Activated T-cell treated with anti-CD3 and anti-CD28 coated beads, Interleukin-2, amount 50 U/mL, for 4 hours (primary cell): ENCODE data around the gene MAPK11. TPM values are rescaled to one million over a fixed set of nuclear protein-coding genes. Genes with fewer than 3 reads are reported as not detected.

ENCODE experiments used
- ATAC-seq, 2 donors: fragments of 200-7000 bp; cut with Tn5 transposase; one replicate each; pipeline ENCODE4 v1.10.0; 2021
- DNase-seq: peaks from one replicate; pipeline ENCODE4 v3.0.0-alpha.2; 2020
- H3K27me3 Mint-ChIP-seq: one replicate; pipeline ENCODE4 v1.8.0; 2021; ENCODE audit warnings: low read depth, mixed read lengths
- H3K36me3 Mint-ChIP-seq: one replicate; pipeline ENCODE4 v1.8.0; 2022; ENCODE audit warnings: mixed read lengths; ENCODE audit not compliant: insufficient read depth
- H3K4me1 Mint-ChIP-seq: one replicate; pipeline ENCODE4 v1.8.0; 2021; ENCODE audit warnings: low read depth, mixed read lengths
- H3K4me3 Mint-ChIP-seq: one replicate; pipeline ENCODE4 v1.8.0; 2021; ENCODE audit warnings: mild to moderate bottlenecking, moderate library complexity, mixed read lengths
- H3K9me3 Mint-ChIP-seq: one replicate; pipeline ENCODE4 v1.8.0; 2021; ENCODE audit warnings: mixed read lengths
- total RNA-seq, 3 donors: library from RNA; stranded (reverse); gene quantifications; one replicate each; pipeline ENCODE4 v1.2.1, GENCODE V29; 2021

MAPK11 gene
- total RNA-seq, 3 donors from 2014 or later, result 9.4 to 10.1 (median 9.8) TPM

- ATAC-seq (no peak), DNase-seq (no peak)
- Mint-ChIP-seq H3K36me3 (no peaks in the 10 kb centered on the region), H3K4me1 (peaks cover 8% of the 10 kb centered on the region), H3K4me3 (no peak overlapping the region), H3K9me3 (no peaks in the 10 kb centered on the region), H3K27me3 (peaks cover 26% of the 10 kb centered on the region)
These were observed 11.6 kb downstream of the MAPK11 start for GRCh38 chr22:50258361-50259292.

- Mint-ChIP-seq H3K4me3 (no peak overlapping the region), H3K9me3 (no peaks in the 10 kb centered on the region), H3K36me3 (no peaks in the 10 kb centered on the region), H3K27me3 (peaks cover 22% of the 10 kb centered on the region), H3K4me1 (peaks cover 8% of the 10 kb centered on the region)
- ATAC-seq (no peak), DNase-seq (no peak)
These were observed 12.5 kb downstream of the MAPK11 start for GRCh38 chr22:50257451-50258360.

GRCh38 chr22:50257041-50257440 is 13.1 kb downstream of the MAPK11 start:
- H3K9me3 Mint-ChIP-seq, result no peaks in the 10 kb centered on the region
- no peak overlapping the region for H3K4me3 Mint-ChIP-seq
- H3K4me1 Mint-ChIP-seq, result peaks cover 2% of the 10 kb centered on the region
- no peaks in the 10 kb centered on the region for H3K36me3 Mint-ChIP-seq
- no peak for DNase-seq
- ATAC-seq, result no peak
- peaks cover 16% of the 10 kb centered on the region for H3K27me3 Mint-ChIP-seq

- H3K36me3 Mint-ChIP-seq, result no peaks in the 10 kb centered on the region
- H3K27me3 Mint-ChIP-seq, result peaks cover 14% of the 10 kb centered on the region
- H3K9me3 Mint-ChIP-seq, result no peaks in the 10 kb centered on the region
- DNase-seq, result no peak
- H3K4me1 Mint-ChIP-seq, result no peaks in the 10 kb centered on the region
- ATAC-seq, result no peak
- no peak overlapping the region for H3K4me3 Mint-ChIP-seq
These were observed 13.8 kb downstream of the MAPK11 start for GRCh38 chr22:50256258-50256862.

GRCh38 chr22:50255607-50256006 is 14.6 kb downstream of the MAPK11 start:
- no peak overlapping the region for H3K4me3 Mint-ChIP-seq
- H3K27me3 Mint-ChIP-seq, result peaks cover 14% of the 10 kb centered on the region
- H3K4me1 Mint-ChIP-seq, result peaks cover 2% of the 10 kb centered on the region
- no peak for DNase-seq
- no peak for ATAC-seq
- H3K9me3 Mint-ChIP-seq, result no peaks in the 10 kb centered on the region
- H3K36me3 Mint-ChIP-seq, result no peaks in the 10 kb centered on the region

GRCh38 chr22:50255099-50255498 is 15.1 kb downstream of the MAPK11 start:
- H3K4me3 Mint-ChIP-seq, result no peak overlapping the region
- H3K27me3 Mint-ChIP-seq, result peaks cover 10% of the 10 kb centered on the region
- no peaks in the 10 kb centered on the region for H3K36me3 Mint-ChIP-seq
- H3K4me1 Mint-ChIP-seq, result peaks cover 6% of the 10 kb centered on the region
- no peaks in the 10 kb centered on the region for H3K9me3 Mint-ChIP-seq
- DNase-seq (no peak), ATAC-seq (no peak)

GRCh38 chr22:50253941-50254340 is 16.2 kb downstream of the MAPK11 start:
- H3K36me3 Mint-ChIP-seq, result no peaks in the 10 kb centered on the region
- peaks cover 10% of the 10 kb centered on the region for H3K4me1 Mint-ChIP-seq

GRCh38 chr22:50253046-50253915 is 16.9 kb downstream of the MAPK11 start:
- Mint-ChIP-seq H3K27me3 (peaks cover 2% of the 10 kb centered on the region), H3K36me3 (no peaks in the 10 kb centered on the region), H3K4me1 (peaks cover 10% of the 10 kb centered on the region), H3K4me3 (no peak overlapping the region), H3K9me3 (no peaks in the 10 kb centered on the region)
- DNase-seq (no peak), ATAC-seq (no peak)

More at GRCh38 chr22:50253941-50254340, 16.2 kb downstream of the MAPK11 start:
- Mint-ChIP-seq H3K9me3 (no peaks in the 10 kb centered on the region), H3K27me3 (peaks cover 3% of the 10 kb centered on the region), H3K4me3 (no peak overlapping the region)
- ATAC-seq (no peak), DNase-seq (no peak)

GRCh38 chr22:50252082-50253045 is 17.8 kb downstream of the MAPK11 start:
- peak; percentile 67 for DNase-seq
- Mint-ChIP-seq H3K36me3 (no peaks in the 10 kb centered on the region), H3K4me3 (peak overlapping the region; percentile 54), H3K4me1 (peaks cover 18% of the 10 kb centered on the region), H3K9me3 (no peaks in the 10 kb centered on the region), H3K27me3 (peaks cover 1% of the 10 kb centered on the region)
- ATAC-seq, result peak; percentile 63 to 66

- no peaks in the 10 kb centered on the region for H3K36me3 Mint-ChIP-seq
These were observed 18.6 kb downstream of the MAPK11 start for GRCh38 chr22:50251477-50252081.

GRCh38 chr22:50250555-50251476 is 19.4 kb downstream of the MAPK11 start, which contains the start of gene HDAC10:
TSS of gene HDAC10 (minus strand) at chr22:50251265. CDS start at chr22:50251032, 233 bp downstream.
- Mint-ChIP-seq H3K27me3 (no peaks in the 10 kb centered on the region), H3K9me3 (no peaks in the 10 kb centered on the region), H3K4me3 (peak within 1 kb of the TSS; percentile 78), H3K36me3 (no peaks in the 10 kb centered on the region), H3K4me1 (peaks cover 20% of the 10 kb centered on the region)
- peak; percentile 70 for DNase-seq
- peak; percentile 84 to 87 for ATAC-seq

More at GRCh38 chr22:50251477-50252081, 18.6 kb downstream of the MAPK11 start:
- peak in 1 of 2 donors; percentile 2 for ATAC-seq
- peak overlapping the region; percentile 54 for H3K4me3 Mint-ChIP-seq
- H3K9me3 Mint-ChIP-seq, result no peaks in the 10 kb centered on the region
- H3K4me1 Mint-ChIP-seq, result peaks cover 20% of the 10 kb centered on the region
- H3K27me3 Mint-ChIP-seq, result no peaks in the 10 kb centered on the region
- DNase-seq, result no peak
